H1 (cell line): ENCODE results near the gene PFKFB1. TPM values are rescaled to one million over a fixed set of nuclear protein-coding genes. Genes with fewer than 3 reads are reported as not detected.

Experiments used
- RNF2 ChIP-seq: fragments of 200-900, 300-1000 bp; sonication (generic); IDR thresholded peaks from 2 replicates; pipeline ENCODE4 v1.7.1; 2016; ENCODE audit warnings: borderline replicate concordance, low read depth, mild to moderate bottlenecking, antibody characterized with exemption, low read length; ENCODE audit not compliant: poor library complexity, severe bottlenecking; ENCODE audit errors: missing control alignments
- RXRA ChIP-seq: IDR thresholded peaks from 2 replicates; pipeline ENCODE4 v1.6.1; 2011; ENCODE audit warnings: low read depth, mild to moderate bottlenecking, low read length, moderate library complexity; ENCODE audit not compliant: insufficient read depth
- TBP ChIP-seq: IDR thresholded peaks from 2 replicates; pipeline ENCODE4 v1.6.1; 2011; ENCODE audit warnings: low read depth, low read length, improper control_type of control experiment
- polyA plus RNA-seq, 7 experiments: library from polyadenylated mRNA; depleted of rRNA in 3 of 7; stranded (reverse) in 5 of 7; unstranded in 2 of 7; fragments of >200 nt in 5 of 7; fragments of 200-250 nt in 2 of 7; gene quantifications; 1 replicate in 5 of 7; 2 replicates in 1 of 7; 4 replicates in 1 of 7; pipeline versions ENCODE4 v1.2.1 to v1.2.3, GENCODE V29; 2011 to 2013; ENCODE audit warnings: missing spikeins in 2 of 7, mixed read lengths in 2 of 7
- total RNA-seq: library from RNA; stranded (reverse); fragmentation: NEBNext Ultra II Directional; extraction: Animal tissue kit (Norgen Biotek cat#: 25700); gene quantifications from 2 replicates; pipeline ENCODE4 v1.2.1, GENCODE V29; 2021
- TF ChIP-seq, protein P1 (sequence below): fragments of 300-600 bp; sonication (generic); IDR thresholded peaks from 2 replicates; pipeline ENCODE4 v1.7.1; 2012; ENCODE audit warnings: low read length, moderate library complexity, mild to moderate bottlenecking, inconsistent platforms; ENCODE audit not compliant: insufficient replicate concordance
- TF ChIP-seq, protein P2 (sequence below), 3 experiments: IDR thresholded peaks; 1 replicate in 2 of 3; 2 replicates in 1 of 3; pipeline versions ENCODE4 v1.5.1 to v1.6.1; 2011; ENCODE audit warnings: low read length in 3 of 3, mild to moderate bottlenecking in 3 of 3, inconsistent platforms in 2 of 3, low read depth in 1 of 3, moderate library complexity in 1 of 3; ENCODE audit not compliant: insufficient read depth in 1 of 3; ENCODE audit errors: control extremely low read depth in 1 of 3
- TF ChIP-seq, protein P3 (sequence below): IDR thresholded peaks from 2 replicates; pipeline ENCODE4 v1.6.1; 2011; ENCODE audit warnings: low read length, improper control_type of control experiment

The PFKFB1 gene
- total and polyA plus RNA-seq, 2 of the 8 experiments (the other 6 are each of a cell fraction or from before 2014, with no cell fraction given), result 0.26 to 0.30 TPM

DNA sequence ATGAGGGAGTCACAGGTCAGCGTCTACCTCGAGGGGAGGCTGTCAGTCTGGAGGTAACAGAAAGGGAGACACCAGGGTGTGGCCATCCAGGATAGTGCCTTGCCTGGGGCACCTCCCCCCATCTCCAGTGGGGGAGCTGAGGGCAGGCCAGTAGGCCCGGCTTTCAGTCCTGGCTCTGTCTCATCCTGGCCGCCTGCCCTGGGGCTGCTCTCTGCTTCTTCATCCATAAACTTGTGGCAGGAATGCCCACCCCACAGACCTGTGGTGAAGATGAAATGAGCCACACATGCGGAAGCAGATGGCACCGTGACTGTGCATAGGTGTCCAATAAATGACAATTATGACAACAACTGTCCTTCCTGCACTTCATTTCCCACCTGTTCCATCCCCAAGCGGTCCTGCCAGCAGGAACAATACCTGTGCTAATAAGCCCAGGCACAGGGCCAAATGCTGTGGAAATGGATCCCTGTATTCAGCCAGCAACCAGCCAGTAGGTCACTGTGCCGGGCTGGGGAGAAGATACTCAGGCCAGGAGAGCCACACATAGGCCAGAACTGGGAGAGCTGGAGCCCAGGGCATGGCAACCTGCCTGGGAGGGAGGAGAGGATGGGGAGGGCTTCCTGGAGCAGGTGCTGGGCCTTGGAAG, 43.1 kb downstream of the PFKFB1 start (continued):
- TF ChIP-seq, protein P1, sequence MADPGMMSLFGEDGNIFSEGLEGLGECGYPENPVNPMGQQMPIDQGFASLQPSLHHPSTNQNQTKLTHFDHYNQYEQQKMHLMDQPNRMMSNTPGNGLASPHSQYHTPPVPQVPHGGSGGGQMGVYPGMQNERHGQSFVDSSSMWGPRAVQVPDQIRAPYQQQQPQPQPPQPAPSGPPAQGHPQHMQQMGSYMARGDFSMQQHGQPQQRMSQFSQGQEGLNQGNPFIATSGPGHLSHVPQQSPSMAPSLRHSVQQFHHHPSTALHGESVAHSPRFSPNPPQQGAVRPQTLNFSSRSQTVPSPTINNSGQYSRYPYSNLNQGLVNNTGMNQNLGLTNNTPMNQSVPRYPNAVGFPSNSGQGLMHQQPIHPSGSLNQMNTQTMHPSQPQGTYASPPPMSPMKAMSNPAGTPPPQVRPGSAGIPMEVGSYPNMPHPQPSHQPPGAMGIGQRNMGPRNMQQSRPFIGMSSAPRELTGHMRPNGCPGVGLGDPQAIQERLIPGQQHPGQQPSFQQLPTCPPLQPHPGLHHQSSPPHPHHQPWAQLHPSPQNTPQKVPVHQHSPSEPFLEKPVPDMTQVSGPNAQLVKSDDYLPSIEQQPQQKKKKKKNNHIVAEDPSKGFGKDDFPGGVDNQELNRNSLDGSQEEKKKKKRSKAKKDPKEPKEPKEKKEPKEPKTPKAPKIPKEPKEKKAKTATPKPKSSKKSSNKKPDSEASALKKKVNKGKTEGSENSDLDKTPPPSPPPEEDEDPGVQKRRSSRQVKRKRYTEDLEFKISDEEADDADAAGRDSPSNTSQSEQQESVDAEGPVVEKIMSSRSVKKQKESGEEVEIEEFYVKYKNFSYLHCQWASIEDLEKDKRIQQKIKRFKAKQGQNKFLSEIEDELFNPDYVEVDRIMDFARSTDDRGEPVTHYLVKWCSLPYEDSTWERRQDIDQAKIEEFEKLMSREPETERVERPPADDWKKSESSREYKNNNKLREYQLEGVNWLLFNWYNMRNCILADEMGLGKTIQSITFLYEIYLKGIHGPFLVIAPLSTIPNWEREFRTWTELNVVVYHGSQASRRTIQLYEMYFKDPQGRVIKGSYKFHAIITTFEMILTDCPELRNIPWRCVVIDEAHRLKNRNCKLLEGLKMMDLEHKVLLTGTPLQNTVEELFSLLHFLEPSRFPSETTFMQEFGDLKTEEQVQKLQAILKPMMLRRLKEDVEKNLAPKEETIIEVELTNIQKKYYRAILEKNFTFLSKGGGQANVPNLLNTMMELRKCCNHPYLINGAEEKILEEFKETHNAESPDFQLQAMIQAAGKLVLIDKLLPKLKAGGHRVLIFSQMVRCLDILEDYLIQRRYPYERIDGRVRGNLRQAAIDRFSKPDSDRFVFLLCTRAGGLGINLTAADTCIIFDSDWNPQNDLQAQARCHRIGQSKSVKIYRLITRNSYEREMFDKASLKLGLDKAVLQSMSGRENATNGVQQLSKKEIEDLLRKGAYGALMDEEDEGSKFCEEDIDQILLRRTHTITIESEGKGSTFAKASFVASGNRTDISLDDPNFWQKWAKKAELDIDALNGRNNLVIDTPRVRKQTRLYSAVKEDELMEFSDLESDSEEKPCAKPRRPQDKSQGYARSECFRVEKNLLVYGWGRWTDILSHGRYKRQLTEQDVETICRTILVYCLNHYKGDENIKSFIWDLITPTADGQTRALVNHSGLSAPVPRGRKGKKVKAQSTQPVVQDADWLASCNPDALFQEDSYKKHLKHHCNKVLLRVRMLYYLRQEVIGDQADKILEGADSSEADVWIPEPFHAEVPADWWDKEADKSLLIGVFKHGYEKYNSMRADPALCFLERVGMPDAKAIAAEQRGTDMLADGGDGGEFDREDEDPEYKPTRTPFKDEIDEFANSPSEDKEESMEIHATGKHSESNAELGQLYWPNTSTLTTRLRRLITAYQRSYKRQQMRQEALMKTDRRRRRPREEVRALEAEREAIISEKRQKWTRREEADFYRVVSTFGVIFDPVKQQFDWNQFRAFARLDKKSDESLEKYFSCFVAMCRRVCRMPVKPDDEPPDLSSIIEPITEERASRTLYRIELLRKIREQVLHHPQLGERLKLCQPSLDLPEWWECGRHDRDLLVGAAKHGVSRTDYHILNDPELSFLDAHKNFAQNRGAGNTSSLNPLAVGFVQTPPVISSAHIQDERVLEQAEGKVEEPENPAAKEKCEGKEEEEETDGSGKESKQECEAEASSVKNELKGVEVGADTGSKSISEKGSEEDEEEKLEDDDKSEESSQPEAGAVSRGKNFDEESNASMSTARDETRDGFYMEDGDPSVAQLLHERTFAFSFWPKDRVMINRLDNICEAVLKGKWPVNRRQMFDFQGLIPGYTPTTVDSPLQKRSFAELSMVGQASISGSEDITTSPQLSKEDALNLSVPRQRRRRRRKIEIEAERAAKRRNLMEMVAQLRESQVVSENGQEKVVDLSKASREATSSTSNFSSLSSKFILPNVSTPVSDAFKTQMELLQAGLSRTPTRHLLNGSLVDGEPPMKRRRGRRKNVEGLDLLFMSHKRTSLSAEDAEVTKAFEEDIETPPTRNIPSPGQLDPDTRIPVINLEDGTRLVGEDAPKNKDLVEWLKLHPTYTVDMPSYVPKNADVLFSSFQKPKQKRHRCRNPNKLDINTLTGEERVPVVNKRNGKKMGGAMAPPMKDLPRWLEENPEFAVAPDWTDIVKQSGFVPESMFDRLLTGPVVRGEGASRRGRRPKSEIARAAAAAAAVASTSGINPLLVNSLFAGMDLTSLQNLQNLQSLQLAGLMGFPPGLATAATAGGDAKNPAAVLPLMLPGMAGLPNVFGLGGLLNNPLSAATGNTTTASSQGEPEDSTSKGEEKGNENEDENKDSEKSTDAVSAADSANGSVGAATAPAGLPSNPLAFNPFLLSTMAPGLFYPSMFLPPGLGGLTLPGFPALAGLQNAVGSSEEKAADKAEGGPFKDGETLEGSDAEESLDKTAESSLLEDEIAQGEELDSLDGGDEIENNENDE, result no peak
- TF ChIP-seq RNF2 (no peak), RXRA (no peak), TBP (no peak)
- TF ChIP-seq, protein P2, sequence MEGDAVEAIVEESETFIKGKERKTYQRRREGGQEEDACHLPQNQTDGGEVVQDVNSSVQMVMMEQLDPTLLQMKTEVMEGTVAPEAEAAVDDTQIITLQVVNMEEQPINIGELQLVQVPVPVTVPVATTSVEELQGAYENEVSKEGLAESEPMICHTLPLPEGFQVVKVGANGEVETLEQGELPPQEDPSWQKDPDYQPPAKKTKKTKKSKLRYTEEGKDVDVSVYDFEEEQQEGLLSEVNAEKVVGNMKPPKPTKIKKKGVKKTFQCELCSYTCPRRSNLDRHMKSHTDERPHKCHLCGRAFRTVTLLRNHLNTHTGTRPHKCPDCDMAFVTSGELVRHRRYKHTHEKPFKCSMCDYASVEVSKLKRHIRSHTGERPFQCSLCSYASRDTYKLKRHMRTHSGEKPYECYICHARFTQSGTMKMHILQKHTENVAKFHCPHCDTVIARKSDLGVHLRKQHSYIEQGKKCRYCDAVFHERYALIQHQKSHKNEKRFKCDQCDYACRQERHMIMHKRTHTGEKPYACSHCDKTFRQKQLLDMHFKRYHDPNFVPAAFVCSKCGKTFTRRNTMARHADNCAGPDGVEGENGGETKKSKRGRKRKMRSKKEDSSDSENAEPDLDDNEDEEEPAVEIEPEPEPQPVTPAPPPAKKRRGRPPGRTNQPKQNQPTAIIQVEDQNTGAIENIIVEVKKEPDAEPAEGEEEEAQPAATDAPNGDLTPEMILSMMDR (IDR thresholded peaks at IDR 0.05; ENCODE audit: control extremely low read depth in 1 of 3, insufficient read depth in 1 of 3, low read depth in 1 of 3, low read length in 3 of 3), result no peak
- TF ChIP-seq, protein P3, sequence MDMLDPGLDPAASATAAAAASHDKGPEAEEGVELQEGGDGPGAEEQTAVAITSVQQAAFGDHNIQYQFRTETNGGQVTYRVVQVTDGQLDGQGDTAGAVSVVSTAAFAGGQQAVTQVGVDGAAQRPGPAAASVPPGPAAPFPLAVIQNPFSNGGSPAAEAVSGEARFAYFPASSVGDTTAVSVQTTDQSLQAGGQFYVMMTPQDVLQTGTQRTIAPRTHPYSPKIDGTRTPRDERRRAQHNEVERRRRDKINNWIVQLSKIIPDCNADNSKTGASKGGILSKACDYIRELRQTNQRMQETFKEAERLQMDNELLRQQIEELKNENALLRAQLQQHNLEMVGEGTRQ, result no peak
